SW480 (cell line): Measurements from ENCODE around the gene POFUT2.

Source experiments
- DNase-seq: peaks from one replicate; pipeline ENCODE4 v3.0.0-alpha.2; 2016; ENCODE audit warnings: low spot score

Gene POFUT2

DNA sequence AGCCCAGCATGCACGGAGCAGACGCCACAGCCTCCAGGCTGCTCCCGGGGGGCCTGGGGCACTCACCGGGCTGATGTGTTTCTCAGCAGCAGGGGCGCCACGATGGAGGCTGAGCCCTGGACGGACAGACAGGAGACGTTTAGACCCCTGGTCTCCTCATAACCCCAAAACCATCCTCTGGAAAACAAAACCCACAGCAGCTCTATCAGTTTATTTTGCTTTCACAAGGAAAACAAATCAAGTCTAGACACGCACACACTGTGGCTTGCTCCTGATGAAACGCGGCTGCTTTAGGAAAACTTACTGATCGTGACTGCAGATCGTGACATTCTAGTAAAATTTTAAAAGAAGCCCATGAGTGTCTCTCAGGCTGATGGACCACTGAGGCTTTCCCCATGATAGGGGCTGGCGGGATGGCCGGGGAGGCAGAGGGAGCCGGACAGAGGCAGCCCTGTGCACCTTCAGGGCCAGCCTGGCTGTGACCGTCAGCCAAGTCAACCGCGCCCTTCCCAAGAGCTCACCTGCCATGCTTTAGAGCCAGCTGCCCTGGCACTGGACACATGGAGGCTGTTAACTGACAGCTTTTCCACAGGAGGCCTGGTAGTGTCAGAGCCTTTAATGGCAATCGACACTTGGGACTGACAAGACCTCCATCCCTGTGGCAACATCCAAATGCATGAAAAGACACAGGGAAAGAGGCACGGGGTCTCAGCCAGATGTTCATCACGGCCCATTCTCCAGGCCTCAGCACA is 5.2 kb downstream of the POFUT2 start:
- DNase-seq = no peak

DNA sequence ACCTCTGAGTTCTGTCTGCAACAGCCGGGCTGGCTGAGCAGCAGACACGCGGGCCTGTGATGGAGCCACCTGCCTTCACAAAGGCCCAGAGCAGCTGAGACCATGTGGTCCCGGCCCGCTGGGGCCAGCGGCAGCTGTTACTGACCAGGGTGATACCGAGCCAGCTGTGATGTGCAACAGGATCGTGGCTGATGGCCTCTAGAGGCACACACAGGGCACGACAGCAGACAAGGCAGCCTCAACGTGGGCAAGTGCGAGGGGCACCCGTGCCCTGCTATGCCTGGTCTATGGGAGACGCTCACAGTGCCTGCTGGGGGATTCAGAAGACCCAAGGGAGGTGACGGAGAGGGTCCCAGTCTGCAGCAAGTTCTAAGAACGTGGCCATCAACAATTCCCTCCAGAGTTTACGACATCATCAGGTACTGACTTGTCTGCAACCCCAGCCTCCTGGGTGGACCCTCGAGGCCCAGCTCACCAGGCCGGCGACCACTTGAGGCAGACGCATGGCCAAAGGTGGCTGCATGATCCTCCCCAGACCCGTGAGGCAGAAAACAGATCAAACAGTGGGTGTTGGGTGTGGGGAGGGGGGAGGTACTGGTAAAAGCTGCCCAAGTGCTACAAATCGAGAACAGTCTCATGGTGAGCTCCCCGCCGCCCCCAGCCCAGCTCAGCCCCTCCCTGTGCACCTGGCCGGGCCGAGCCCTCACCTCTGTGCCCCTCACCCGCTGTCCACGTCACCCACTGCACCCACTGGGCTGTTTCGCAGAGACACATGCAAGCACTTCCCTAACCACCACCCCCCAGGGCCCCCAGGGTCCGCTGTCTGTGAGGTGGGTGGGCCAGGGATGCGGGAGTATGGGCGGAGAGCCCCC is 6.0 kb downstream of the POFUT2 start:
- no peak for DNase-seq

- DNase-seq = no peak
These were observed 6.7 kb downstream of the POFUT2 start for GRCh38 chr21:45280969-45281368.

GRCh38 chr21:45280178-45280821 is 7.4 kb downstream of the POFUT2 start:
- no peak for DNase-seq

DNA sequence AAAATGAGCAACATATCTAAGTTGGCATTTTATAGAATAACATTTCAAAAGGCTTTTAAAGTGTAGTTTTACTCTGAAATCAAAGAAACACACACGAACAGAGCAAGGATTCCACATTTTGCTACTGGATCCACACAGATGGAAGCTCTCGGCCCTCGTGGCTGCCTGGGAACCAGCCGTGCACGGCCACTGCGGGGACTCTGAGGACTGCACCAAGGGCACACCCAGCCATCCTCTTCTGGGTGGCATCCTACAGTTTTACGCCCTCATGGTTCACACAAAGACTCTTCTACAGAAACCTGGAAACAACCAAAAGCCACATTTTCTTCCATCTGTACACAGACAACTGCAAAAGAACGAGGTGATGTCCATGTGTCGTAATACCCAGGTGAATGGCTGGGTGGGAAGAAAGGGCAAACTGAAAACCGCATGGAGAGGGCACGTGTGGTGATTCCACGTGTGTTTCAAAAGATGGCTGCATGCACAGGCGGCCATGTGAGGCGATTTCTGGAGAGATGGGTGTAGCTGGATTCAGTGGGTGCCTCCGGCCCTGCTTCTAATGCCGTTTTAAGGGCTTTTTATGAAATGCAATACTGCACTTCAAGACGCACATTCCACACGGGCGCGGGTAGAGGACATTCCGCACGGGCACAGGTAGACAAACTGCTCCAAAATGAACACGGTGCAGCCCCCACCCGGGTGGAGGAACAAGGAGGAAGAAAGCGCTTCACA is 8.1 kb downstream of the POFUT2 start:
- DNase-seq = no peak

DNA sequence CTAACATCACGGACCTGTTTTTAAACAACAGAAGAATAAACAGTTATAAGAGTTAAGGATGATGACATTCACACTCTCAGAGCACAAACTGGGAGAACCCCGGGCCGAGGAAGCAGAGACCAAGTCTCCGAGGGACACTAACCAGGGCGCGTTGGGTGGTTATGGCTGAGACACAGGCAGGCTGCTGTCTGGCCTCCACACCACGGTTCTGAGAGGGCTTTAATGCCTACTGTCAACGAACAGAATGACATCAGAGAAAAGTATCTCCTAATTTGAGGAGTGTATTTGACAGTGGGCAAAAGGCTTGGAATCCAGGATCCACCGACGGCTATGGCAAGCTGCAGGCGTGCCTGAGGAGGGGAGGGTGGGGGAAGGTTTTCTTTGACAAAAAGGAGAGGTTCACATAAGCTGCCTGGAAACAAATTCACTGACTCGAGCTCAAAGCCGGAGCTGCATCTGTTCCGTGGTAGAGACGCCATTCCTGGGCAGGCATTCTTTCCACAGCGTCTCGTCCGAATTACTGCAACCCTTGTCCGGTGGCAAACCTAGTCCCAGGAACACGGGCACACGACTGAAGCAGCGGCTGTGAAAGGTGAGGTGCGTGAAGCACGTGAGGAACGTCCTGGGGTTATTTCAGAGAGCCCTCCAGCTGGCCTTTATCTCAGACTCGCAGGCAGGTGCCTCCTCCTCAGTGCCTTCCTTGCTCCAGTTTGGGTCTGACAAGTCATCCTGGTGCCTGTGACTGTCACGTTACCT is 9.4 kb downstream of the POFUT2 start:
- DNase-seq = no peak

DNA sequence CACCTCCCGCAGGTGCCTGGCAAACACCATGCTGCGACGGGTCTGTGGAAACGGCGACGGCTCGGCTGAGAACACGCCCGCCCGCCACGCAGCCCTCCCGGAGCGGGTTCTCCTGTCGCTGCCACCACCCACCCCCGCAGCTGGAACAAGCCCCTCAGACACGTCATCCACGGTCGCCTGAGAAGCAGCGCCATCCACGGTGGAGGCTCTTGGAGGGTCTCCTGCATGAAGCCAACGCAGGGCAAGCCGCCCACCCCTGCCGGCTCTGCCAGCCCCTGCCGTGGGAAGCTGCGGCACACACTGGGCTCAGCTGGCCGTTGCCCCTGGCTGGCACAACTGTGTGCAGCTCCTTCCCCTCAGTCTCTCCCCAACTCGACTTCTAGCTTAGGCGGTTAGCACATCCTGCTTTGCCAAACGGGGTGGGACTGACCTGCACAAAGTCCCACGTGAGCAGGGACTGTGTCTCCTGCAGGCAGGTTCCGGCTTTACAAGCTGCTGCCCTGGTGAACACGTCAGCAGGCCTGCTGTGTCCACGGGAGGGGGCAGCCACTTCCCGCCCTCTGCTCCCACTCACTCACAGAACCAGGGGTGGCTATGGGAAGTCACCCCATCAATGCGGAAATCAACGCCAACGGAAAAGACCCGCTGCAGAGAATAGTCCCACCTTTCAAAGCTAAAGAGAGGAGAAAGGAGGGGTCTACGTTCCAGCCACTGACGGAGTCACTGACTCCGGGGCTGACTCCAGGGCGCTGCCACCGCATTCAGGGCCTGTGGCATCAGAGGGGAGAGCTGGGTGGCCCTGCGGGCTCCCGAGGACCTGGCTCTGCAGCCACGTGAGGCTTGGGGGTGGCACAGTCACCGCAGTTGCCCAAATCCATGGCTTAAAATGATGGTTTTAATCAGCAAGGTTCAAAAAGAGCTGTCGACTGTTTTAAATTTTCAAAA is 10.3 kb downstream of the POFUT2 start:
- no peak for DNase-seq

GRCh38 chr21:45276596-45276995 is 11.1 kb downstream of the POFUT2 start:
- no peak for DNase-seq

GRCh38 chr21:45270306-45270821 is 17.3 kb downstream of the POFUT2 start:
- no peak for DNase-seq

DNA sequence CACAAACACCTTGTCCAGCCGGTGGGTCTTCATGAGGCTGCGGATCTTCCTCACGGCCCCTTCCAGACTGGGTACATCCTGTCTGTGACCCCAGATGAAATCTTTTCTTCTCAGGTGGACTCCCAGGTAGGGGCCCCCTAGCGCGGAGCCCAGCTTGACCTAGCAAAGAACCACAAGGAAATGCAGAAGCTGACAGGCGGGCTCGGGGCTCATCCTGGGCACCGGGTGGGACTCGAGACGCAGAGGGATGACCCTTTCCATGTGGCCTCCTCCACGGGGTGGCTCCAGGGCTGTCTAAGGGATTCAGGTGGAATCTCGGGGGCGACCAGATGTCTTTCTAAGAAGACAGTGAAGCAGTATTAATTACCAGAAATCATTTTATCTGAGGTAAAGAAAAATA is 17.8 kb downstream of the POFUT2 start:
- DNase-seq = no peak

- no peak for DNase-seq
These were observed 20.3 kb downstream of the POFUT2 start for GRCh38 chr21:45267390-45267760.

DNA sequence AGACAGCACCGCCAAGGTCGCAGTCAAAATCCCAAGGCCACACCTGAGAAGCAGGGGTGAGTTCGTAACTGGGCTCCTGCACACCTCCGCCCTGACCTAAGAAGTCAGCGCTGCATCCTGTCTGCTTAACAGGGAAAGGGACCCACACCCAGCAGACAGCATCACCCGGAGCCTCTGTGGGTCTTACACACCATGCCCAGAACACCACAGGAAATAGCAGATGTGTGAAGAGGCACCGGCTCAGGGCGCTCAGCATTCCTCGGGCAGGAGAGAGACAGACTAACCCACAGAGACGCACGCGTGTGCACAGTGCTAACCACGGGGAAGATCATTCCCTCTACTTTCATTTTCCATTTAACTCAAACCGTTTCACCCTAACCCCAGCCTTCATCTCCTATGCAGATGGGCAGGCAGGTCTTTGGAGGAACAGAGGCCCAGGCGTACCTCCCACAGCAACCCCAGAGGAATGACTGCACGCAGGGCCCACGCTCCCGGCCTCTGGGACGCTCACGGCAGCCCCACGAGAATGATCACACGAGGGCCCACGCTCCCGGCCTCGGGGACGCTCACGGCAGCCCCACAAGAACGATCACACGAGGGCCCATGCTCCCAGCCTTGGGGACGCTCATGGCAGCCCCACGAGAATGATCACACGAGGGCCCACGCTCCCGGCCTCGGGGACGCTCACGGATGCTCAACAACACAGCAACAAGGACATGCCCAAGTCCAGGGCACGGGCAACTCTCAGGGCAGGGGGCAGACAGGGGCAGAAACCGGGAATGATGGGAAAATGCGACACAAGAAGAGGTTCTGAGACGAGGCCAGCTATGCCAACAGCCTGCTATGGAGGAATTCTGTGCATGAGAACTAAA is 20.9 kb downstream of the POFUT2 start:
- no peak for DNase-seq

DNA sequence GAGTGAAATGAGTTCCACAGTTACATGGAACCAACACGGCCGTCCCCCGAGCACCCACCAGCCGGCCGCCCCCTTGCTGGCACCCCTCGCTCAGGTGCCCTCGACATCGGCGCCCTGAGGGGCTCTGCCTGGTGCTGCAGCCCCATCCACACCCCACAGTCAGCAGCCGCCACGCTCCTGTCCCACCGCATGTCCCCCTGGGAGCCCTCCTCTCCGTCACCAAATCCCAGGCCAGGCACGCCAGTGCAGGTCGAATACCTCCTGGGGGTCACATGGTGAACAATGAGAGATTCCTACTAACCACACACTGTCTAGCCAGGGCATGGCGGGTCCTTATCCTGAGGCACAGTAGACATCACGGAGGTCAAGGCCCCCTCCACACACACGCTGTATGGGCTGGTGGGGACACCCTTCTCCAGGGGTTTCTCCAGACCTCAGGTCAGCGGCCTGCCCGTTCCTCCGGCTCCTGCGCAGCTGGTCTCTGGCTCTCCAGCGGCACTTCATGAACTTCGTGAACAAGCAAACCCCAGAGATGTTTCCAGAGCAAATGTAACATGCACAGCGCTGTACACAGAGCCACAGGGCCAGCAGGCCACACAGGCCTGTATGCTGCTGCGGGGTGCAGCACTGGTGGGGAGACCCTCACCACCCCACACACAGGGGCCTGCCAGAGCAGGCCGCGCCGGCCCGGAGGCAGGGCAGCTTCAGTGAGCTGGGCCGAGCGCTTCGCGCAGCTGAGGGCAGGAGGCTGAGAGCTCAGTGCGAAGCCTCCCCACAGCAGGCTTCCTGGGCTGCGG is 21.8 kb downstream of the POFUT2 start:
- no peak for DNase-seq

- DNase-seq = no peak
These were observed 22.7 kb downstream of the POFUT2 start for GRCh38 chr21:45264912-45265515.

DNA sequence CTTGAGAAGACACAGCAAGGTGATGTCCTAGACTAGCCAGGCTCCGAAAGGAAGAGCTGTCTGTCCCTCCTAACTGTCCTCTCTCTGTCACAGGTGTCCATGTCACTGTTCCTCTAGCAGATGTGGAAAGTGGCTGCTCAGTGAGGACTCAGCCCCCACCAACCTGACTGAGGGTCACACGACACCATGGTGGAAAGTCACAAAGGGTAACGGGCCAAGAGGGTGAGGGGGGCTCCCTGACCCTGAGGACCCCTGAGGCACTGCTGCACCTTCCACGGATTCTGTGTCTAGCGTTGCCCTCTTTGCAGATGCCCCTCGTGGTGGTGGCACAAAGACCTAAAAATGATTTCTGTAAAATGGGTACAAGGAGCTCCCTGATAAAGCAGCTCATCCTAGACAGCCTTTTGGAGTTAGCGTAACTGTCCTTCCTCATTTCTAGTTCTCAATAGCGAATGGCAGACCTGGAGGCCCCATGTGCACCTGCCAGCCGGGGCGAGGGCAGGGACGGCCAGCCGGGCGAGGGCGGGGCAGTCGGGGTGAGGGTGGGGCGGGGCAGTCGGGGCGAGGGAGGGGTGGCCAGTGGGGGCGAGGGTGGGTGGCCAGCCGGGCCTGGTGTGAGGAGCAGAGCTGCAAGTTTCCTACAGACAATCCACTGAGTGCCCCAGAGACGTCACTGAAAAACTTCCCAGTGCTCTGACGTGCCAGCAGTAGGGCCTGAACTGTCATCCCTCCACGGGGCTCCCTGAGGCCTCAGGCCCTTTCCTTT is 23.4 kb downstream of the POFUT2 start:
- DNase-seq = no peak

GRCh38 chr21:45263534-45263933 is 24.2 kb downstream of the POFUT2 start:
- no peak for DNase-seq

GRCh38 chr21:45262616-45263015 is 25.1 kb downstream of the POFUT2 start:
- DNase-seq = no peak
